HL-60 (cell line): ENCODE data around the gene CCSER1.

Experiments used
- DNase-seq, 2 experiments: peaks; one replicate each; pipeline ENCODE4 v3.0.0-alpha.2; 2010 to 2020; ENCODE audit warnings: low read depth in 1 of 2, low spot score in 1 of 2
- H3K27ac ChIP-seq: fragments of 250-450 bp; sonication (Bioruptor Pico); replicated peaks from 2 replicates; pipeline ENCODE4 v1.5.1; 2020; ENCODE audit warnings: mild to moderate bottlenecking, moderate library complexity
- H3K27me3 ChIP-seq: fragments of 250-450 bp; sonication (Bioruptor Pico); 2 replicates; pipeline ENCODE4 v1.5.1; 2021; ENCODE audit warnings: mild to moderate bottlenecking, moderate library complexity; ENCODE audit not compliant: insufficient read depth, poor library complexity, severe bottlenecking
- H3K4me3 ChIP-seq: replicated peaks from 2 replicates; pipeline ENCODE4 v1.5.1; 2011; ENCODE audit warnings: mild to moderate bottlenecking, control low read depth, low read length; ENCODE audit not compliant: insufficient read depth
- GABPA ChIP-seq: IDR thresholded peaks from 2 replicates; pipeline ENCODE4 v1.6.1; 2012; ENCODE audit warnings: low read depth
- POLR2AphosphoS5 ChIP-seq: IDR thresholded peaks from 2 replicates; pipeline ENCODE4 v1.6.1; 2012; ENCODE audit warnings: low read depth
- SPI1 ChIP-seq: IDR thresholded peaks from 2 replicates; pipeline ENCODE4 v1.6.1; 2012; ENCODE audit warnings: low read depth, mild to moderate bottlenecking, borderline replicate concordance
- TF ChIP-seq, protein P1 (sequence below): IDR thresholded peaks from one replicate; pipeline ENCODE4 v1.5.1; 2011; ENCODE audit warnings: low read length, control low read depth, inconsistent platforms; ENCODE audit not compliant: insufficient read depth
- TF ChIP-seq, protein P2 (sequence below): IDR thresholded peaks from 2 replicates; pipeline ENCODE4 v1.6.1; 2012; ENCODE audit warnings: low read depth; ENCODE audit not compliant: insufficient replicate concordance

The CCSER1 gene

DNA sequence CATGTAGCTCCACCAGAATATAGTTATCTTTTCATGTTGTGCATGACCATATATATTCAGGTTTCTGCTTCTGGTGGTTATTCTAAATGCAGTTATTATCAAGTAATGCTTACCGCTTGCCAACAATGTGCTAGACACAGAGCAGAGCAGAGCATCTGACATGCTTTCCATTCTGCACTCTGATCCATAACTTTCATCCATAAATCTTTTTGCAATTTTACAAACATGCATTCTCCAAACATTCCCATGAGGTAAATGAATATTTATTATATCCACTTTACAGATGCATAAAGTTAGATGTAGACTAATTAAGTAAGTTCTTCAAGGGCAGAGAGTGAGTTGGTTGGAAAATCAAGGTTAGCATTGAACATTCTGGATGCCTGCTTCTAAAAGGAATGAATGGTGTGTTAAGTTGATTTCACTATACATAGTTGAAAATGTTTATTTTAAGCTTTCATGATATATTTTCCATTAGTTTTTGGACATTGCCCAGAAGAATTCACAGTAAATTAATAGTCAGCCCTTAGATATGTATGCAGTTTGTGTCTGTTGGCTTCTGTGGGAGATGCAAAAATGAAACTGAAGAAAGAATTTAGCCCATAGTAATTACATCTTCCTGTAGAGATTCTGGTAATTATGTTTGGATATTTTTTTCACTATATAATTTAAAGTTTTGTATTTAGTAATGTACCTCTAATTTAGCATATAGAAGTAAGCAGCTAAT, 867.8 kb downstream of the CCSER1 start:
- Histone ChIP-seq H3K27me3 (no peaks in the 10 kb centered on the region), H3K4me3 (no peak overlapping the region), H3K27ac (no peak overlapping the region)
- TF ChIP-seq GABPA (no peak), POLR2AphosphoS5 (no peak), SPI1 (no peak)
- TF ChIP-seq, protein P1, sequence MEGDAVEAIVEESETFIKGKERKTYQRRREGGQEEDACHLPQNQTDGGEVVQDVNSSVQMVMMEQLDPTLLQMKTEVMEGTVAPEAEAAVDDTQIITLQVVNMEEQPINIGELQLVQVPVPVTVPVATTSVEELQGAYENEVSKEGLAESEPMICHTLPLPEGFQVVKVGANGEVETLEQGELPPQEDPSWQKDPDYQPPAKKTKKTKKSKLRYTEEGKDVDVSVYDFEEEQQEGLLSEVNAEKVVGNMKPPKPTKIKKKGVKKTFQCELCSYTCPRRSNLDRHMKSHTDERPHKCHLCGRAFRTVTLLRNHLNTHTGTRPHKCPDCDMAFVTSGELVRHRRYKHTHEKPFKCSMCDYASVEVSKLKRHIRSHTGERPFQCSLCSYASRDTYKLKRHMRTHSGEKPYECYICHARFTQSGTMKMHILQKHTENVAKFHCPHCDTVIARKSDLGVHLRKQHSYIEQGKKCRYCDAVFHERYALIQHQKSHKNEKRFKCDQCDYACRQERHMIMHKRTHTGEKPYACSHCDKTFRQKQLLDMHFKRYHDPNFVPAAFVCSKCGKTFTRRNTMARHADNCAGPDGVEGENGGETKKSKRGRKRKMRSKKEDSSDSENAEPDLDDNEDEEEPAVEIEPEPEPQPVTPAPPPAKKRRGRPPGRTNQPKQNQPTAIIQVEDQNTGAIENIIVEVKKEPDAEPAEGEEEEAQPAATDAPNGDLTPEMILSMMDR, result no peak
- TF ChIP-seq, protein P2, sequence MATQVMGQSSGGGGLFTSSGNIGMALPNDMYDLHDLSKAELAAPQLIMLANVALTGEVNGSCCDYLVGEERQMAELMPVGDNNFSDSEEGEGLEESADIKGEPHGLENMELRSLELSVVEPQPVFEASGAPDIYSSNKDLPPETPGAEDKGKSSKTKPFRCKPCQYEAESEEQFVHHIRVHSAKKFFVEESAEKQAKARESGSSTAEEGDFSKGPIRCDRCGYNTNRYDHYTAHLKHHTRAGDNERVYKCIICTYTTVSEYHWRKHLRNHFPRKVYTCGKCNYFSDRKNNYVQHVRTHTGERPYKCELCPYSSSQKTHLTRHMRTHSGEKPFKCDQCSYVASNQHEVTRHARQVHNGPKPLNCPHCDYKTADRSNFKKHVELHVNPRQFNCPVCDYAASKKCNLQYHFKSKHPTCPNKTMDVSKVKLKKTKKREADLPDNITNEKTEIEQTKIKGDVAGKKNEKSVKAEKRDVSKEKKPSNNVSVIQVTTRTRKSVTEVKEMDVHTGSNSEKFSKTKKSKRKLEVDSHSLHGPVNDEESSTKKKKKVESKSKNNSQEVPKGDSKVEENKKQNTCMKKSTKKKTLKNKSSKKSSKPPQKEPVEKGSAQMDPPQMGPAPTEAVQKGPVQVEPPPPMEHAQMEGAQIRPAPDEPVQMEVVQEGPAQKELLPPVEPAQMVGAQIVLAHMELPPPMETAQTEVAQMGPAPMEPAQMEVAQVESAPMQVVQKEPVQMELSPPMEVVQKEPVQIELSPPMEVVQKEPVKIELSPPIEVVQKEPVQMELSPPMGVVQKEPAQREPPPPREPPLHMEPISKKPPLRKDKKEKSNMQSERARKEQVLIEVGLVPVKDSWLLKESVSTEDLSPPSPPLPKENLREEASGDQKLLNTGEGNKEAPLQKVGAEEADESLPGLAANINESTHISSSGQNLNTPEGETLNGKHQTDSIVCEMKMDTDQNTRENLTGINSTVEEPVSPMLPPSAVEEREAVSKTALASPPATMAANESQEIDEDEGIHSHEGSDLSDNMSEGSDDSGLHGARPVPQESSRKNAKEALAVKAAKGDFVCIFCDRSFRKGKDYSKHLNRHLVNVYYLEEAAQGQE, result no peak
- DNase-seq, result no peak

DNA sequence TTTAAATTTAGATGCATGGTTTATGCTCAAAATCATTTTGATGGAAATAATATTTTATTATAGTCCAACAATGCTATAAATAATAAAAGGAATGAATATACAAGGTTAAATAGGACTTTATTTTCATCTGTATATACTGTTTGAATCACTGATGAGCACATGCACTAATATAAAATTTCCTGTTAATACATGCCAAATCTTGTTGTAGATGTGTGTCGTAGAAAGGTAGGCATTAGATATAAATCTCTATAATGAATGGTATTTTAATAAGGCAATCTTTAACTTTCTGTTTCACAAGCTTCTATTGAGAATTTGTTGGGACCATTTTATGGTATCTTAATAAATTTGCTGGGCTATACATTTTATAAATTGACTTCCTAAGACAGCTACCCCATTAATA, 868.8 kb downstream of the CCSER1 start:
- Histone ChIP-seq H3K27me3 (no peaks in the 10 kb centered on the region), H3K27ac (no peak overlapping the region), H3K4me3 (no peak overlapping the region)
- no peak for DNase-seq
- no peak for TF ChIP-seq GABPA
- TF ChIP-seq, protein P2, result no peak
- TF ChIP-seq SPI1, result no peak
- TF ChIP-seq POLR2AphosphoS5, result no peak
- TF ChIP-seq, protein P1, result no peak

DNA sequence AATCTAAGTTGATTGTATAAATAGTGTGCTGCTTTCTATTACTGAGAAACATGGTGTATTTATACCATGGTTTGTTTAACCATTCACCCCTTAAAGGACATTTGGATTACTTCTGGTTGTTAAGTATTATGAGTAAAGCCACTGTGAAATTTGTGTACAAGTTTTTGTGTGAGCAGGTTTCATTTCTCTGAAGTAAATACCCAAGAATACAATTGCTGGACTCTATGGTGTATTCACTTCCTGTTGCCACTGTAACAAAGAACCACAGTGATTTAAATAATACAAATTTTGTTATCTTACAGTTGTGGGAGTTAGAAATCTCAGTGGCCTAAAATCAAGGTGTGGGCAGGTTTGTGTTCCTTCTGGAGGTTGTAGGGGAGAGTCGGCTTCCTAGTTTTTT, 869.6 kb downstream of the CCSER1 start:
- H3K27me3 ChIP-seq, result no peaks in the 10 kb centered on the region
- TF ChIP-seq GABPA (no peak), SPI1 (no peak), POLR2AphosphoS5 (no peak)
- TF ChIP-seq, protein P1, result no peak
- TF ChIP-seq, protein P2, result no peak
- no peak for DNase-seq
- no peak overlapping the region for H3K4me3 ChIP-seq
- no peak overlapping the region for H3K27ac ChIP-seq
